PC-9 (cell line): ENCODE results near the gene KCTD16.

Experiments
- EZH2 ChIP-seq: fragments of 200-600 bp; sonication (generic); IDR thresholded peaks from 2 replicates; pipeline ENCODE4 v1.8.0; 2017; ENCODE audit warnings: antibody characterized with exemption, low read depth
- TF ChIP-seq, protein P1 (sequence below): fragments of 200-600 bp; sonication (generic); conservative IDR thresholded peaks from 2 replicates; pipeline ENCODE4 v1.6.1; 2017; ENCODE audit warnings: mixed run types, antibody characterized with exemption, mild to moderate bottlenecking, moderate library complexity

DNA sequence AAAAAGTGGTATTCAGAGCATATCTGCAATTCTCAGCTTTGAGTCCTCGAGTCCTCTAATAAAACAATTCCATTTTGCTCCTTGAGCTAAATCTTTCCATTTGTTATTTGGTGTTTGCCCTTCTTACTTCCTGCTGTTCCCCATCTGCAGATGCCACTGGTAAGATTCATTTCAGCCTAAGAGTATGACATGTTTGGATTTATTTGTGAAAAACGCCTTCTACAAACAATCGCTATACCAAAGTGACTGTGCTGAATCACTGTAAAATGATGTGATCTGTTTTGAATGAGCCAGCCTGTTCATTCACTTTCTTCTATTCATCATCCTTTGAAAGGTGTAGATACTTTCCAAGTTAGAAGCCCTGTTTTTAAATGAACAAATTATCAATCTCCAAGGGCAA, 27.7 kb downstream of the KCTD16 start:
- TF ChIP-seq, protein P1, sequence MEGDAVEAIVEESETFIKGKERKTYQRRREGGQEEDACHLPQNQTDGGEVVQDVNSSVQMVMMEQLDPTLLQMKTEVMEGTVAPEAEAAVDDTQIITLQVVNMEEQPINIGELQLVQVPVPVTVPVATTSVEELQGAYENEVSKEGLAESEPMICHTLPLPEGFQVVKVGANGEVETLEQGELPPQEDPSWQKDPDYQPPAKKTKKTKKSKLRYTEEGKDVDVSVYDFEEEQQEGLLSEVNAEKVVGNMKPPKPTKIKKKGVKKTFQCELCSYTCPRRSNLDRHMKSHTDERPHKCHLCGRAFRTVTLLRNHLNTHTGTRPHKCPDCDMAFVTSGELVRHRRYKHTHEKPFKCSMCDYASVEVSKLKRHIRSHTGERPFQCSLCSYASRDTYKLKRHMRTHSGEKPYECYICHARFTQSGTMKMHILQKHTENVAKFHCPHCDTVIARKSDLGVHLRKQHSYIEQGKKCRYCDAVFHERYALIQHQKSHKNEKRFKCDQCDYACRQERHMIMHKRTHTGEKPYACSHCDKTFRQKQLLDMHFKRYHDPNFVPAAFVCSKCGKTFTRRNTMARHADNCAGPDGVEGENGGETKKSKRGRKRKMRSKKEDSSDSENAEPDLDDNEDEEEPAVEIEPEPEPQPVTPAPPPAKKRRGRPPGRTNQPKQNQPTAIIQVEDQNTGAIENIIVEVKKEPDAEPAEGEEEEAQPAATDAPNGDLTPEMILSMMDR = no peak
- TF ChIP-seq EZH2 = no peak
